HepG2 (cell line): ENCODE results near the gene CBLB. TPM values are rescaled to one million over a fixed set of nuclear protein-coding genes. Genes with fewer than 3 reads are reported as not detected.

ENCODE experiments used
- ATAC-seq: fragments of 200-7000 bp; cut with Tn5 transposase; 3 replicates; pipeline ENCODE4 v1.9.1; 2020; ENCODE audit warnings: mild to moderate bottlenecking, moderate library complexity
- BruUV-seq: library from RNA; stranded (reverse); fragments of 400-500 nt; replicated peaks from 2 replicates; lab custom pipeline; 2021; lab: Mats Ljungman, UMichigan
- CTCF ChIA-PET: fragments of 300-600 bp; formaldehyde crosslinking; extraction: SDS; loops from one replicate; lab custom pipeline; 2021; ENCODE audit warnings: low total read pairs, inconsistent platforms, low intra/inter-chr PET ratio; lab: Yijun Ruan, JAX
- POLR2A ChIA-PET: fragments of 350-600 bp; sonication (Branson Sonifier 250); formaldehyde crosslinking; loops from one replicate; lab custom pipeline; 2020; ENCODE audit warnings: antibody characterized with exemption, inconsistent platforms; lab: Yijun Ruan, JAX
- DNase-seq: peaks from one replicate; pipeline ENCODE4 v3.0.0-alpha.2; 2015; ENCODE audit warnings: low spot score
- FAIRE-seq: peaks from 3 replicates; lab custom pipeline; 2011; peaks lifted over from hg19 to GRCh38; lab: Jason Lieb, UNC
- H2AFZ ChIP-seq: one replicate; pipeline ENCODE4 v1.6.1; 2011; ENCODE audit warnings: low read length, inconsistent platforms
- H3K27ac ChIP-seq: fragments of 300-600 bp; 3 replicates; pipeline ENCODE4 v1.8.0; 2011; ENCODE audit warnings: mixed run types, mild to moderate bottlenecking, mixed read lengths, low read length, inconsistent platforms; ENCODE audit not compliant: insufficient read depth; ENCODE audit errors: extremely low read length
- H3K27me3 ChIP-seq, 2 experiments: fragments of 200-600 bp in 1 of 2; 2 replicates in 1 of 2; 3 replicates in 1 of 2; pipeline versions ENCODE4 v1.6.0 to v1.8.0; 2011; ENCODE audit warnings: low read length in 2 of 2, mild to moderate bottlenecking in 2 of 2, moderate library complexity in 2 of 2, inconsistent platforms in 1 of 2; ENCODE audit not compliant: insufficient read depth in 2 of 2, control insufficient read depth in 1 of 2
- H3K36me3 ChIP-seq, 2 experiments: fragments of 200-600 bp in 1 of 2; replicated peaks in 1 of 2; 2 replicates in 1 of 2; 3 replicates in 1 of 2; pipeline versions ENCODE4 v1.5.1 to v1.8.0; 2011; ENCODE audit warnings: low read length in 2 of 2, inconsistent platforms in 1 of 2; ENCODE audit not compliant: insufficient read depth in 2 of 2, control insufficient read depth in 1 of 2
- H3K4me1 ChIP-seq: 2 replicates; pipeline ENCODE4 v1.5.1; 2012; ENCODE audit warnings: low read length, inconsistent platforms; ENCODE audit not compliant: insufficient read depth
- H3K4me2 ChIP-seq: 2 replicates; pipeline ENCODE4 v1.6.0; 2011; ENCODE audit warnings: low read depth, low read length, inconsistent platforms
- H3K4me3 ChIP-seq, 3 experiments: fragments of 200-600 bp in 1 of 3; sonication (generic), shearing (Covaris generic) in 1 of 3; replicated peaks in 1 of 3; 2 replicates each; pipeline ENCODE4 v1.5.1; 2011 to 2016; ENCODE audit warnings: low read length in 3 of 3, inconsistent platforms in 2 of 3, low read depth in 2 of 3, mild to moderate bottlenecking in 2 of 3, control low read depth in 1 of 3, mixed read lengths in 1 of 3; ENCODE audit not compliant: insufficient read depth in 1 of 3
- H3K79me2 ChIP-seq: one replicate; pipeline ENCODE4 v1.6.1; 2011; ENCODE audit warnings: low read length, inconsistent platforms; ENCODE audit not compliant: insufficient read depth
- H3K9ac ChIP-seq: 2 replicates; pipeline ENCODE4 v1.6.0; 2011; ENCODE audit warnings: mild to moderate bottlenecking, low read depth, low read length, inconsistent platforms; ENCODE audit not compliant: insufficient read depth
- H3K9me3 ChIP-seq: 2 replicates; pipeline ENCODE4 v1.5.1; 2012; ENCODE audit warnings: mild to moderate bottlenecking, low read length
- H4K20me1 ChIP-seq: 2 replicates; pipeline ENCODE4 v1.6.0; 2011; ENCODE audit warnings: inconsistent platforms, mild to moderate bottlenecking, low read length, moderate library complexity; ENCODE audit not compliant: insufficient read depth
- BCL6 ChIP-seq: IDR thresholded peaks from 2 replicates; pipeline ENCODE4 v1.6.1; 2016; ENCODE audit warnings: missing genetic modification reagents, missing compliant biosample characterization
- EZH2 ChIP-seq: conservative IDR thresholded peaks from 2 replicates; pipeline ENCODE4 v1.6.1; 2012; ENCODE audit warnings: mild to moderate bottlenecking, low read depth, low read length, moderate library complexity
- JDP2 ChIP-seq: sonication (generic); formaldehyde crosslinking; IDR thresholded peaks from 2 replicates; pipeline ENCODE4 v1.8.1; 2022; ENCODE audit warnings: missing genetic modification reagents, borderline replicate concordance
- SMAD9 ChIP-seq: sonication (generic); formaldehyde crosslinking; IDR thresholded peaks from 2 replicates; pipeline ENCODE4 v1.5.1; 2020; ENCODE audit warnings: mild to moderate bottlenecking, missing genetic modification reagents
- ZFY ChIP-seq: sonication (generic); formaldehyde crosslinking; IDR thresholded peaks from 2 replicates; pipeline ENCODE4 v1.4.0; 2020; ENCODE audit warnings: missing genetic modification reagents
- ZNF136 ChIP-seq: sonication (generic); formaldehyde crosslinking; IDR thresholded peaks from 2 replicates; pipeline ENCODE4 v1.8.1; 2022; ENCODE audit warnings: low read depth, mild to moderate bottlenecking, moderate library complexity, missing genetic modification reagents
- ZNF407 ChIP-seq: sonication (generic); formaldehyde crosslinking; IDR thresholded peaks from one replicate; pipeline ENCODE4 v1.5.1; 2020; ENCODE audit warnings: mild to moderate bottlenecking, missing genetic modification reagents; ENCODE audit errors: not compliant biosample characterization
- ZNF446 ChIP-seq: sonication (generic); formaldehyde crosslinking; IDR thresholded peaks from 2 replicates; pipeline ENCODE4 v1.5.0; 2020; ENCODE audit warnings: mild to moderate bottlenecking, missing genetic modification reagents
- ZNF710 ChIP-seq: sonication (generic); formaldehyde crosslinking; IDR thresholded peaks from 2 replicates; pipeline ENCODE4 v1.5.0; 2020; ENCODE audit warnings: mild to moderate bottlenecking, missing genetic modification reagents, borderline replicate concordance
- ZSCAN25 ChIP-seq: sonication (generic); formaldehyde crosslinking; IDR thresholded peaks from 2 replicates; pipeline ENCODE4 v1.8.0; 2022; ENCODE audit warnings: mild to moderate bottlenecking, missing genetic modification reagents
- WGBS: methylation state at CpG from one replicate; pipeline ENCODE4 v1.1.6; 2017; ENCODE audit warnings: low lambda C conversion rate; 5-methylcytosine and 5-hydroxymethylcytosine counted together
- in situ Hi-C: cut with HindIII; loops from 2 replicates; pipeline ENCODE4 v1.10.0; 2017; ENCODE audit warnings: low pct_unique_long_range_greater_than_20kb; ENCODE audit not compliant: extremely low pct_ligation_motif_present
- intact Hi-C: fragments of 100-400 bp; cut with micrococcal nuclease; formaldehyde crosslinking; loops from one replicate; pipeline ENCODE4 v1.10.0; 2022; ENCODE audit not compliant: unreplicated experiment
- polyA plus RNA-seq, 8 experiments: library from polyadenylated mRNA; depleted of rRNA in 3 of 8; stranded (reverse) in 7 of 8; unstranded in 1 of 8; fragments of >200 nt; fragmentation: Illumina TruSeq in 4 of 8; extraction: Trizol in 4 of 8; gene quantifications; 2 replicates each; pipeline versions ENCODE4 v1.2.1 to v1.2.3, GENCODE V29; 2011 to 2016; ENCODE audit warnings: low read depth in 4 of 8, missing spikeins in 1 of 8, mixed read lengths in 1 of 8; ENCODE audit not compliant: insufficient read depth in 1 of 8
- total RNA-seq, 5 experiments: library from RNA; depleted of rRNA; stranded (reverse); fragments of >200 nt; fragmentation: Illumina TruSeq; extraction: Trizol; gene quantifications; 2 replicates each; pipeline ENCODE4 v1.2.3, GENCODE V29; 2016; ENCODE audit warnings: low read depth in 1 of 5

The CBLB gene
- total and polyA plus RNA-seq, 2 of the 13 experiments (the other 11 are each of a cell fraction or from before 2014, with no cell fraction given) = 9.8 to 16.4 TPM

DNA sequence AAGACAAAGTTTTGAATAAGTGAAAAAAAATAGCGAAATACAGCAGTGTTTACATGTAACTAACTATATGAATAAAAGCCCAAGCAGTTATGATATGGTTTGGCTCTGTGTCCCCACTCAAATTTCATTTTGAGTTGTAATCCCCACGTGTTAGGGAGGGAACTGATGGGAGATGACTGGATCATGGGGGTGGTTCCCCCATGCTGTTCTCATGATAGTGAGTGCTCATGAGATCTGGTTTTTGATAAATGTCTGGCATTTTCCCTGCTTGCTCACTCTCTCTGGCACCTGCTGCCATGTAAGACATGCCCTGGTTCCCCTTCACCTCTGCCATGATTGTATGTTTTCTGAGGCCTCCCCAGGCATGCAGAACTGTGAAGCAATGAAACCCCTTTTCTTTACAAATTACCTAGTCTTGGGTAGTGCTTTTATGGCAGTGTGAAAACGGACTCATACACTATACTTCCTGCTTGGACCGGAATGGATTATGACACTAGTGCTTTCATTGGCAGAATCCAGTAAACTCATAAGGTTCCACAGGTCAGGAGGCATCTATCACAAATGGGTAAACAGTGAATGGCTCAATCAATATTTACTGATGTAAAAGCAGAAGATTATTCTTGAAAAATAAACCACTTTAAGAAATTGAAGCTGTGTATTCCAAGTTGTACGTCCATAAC, 192.1 kb downstream of the CBLB start:
- ATAC-seq (no peak), DNase-seq (no peak)
- BruUV-seq = no TSS peak
- H3K36me3 ChIP-seq = peaks cover 1 to 6% of the 10 kb centered on the region in 2 experiments; a peak in 3 of 5 replicates
- POLR2A ChIA-PET = no interaction called here
- no peak overlapping the region for H3K9ac ChIP-seq
- H2AFZ ChIP-seq = no peak overlapping the region
- intact Hi-C loops = no loop called here
- H4K20me1 ChIP-seq = no peaks in the 10 kb centered on the region
- 90% methylated on average over 5 of the region's 5 CpGs for WGBS
- TF ChIP-seq ZNF136 (CRISPR knock-in tag) (no peak), SMAD9 (CRISPR knock-in tag) (no peak), BCL6 (CRISPR knock-in tag) (no peak), ZNF407 (CRISPR knock-in tag) (no peak), JDP2 (CRISPR knock-in tag) (no peak), ZNF710 (no peak), ZNF446 (CRISPR knock-in tag) (no peak), EZH2 (no peak), ZFY (CRISPR knock-in tag) (no peak), ZSCAN25 (CRISPR knock-in tag) (no peak)
- TF ChIP-seq, all 625 proteins: peak for 0
- Histone ChIP-seq H3K4me3 (no peak overlapping the region), H3K9me3 (no peaks in the 10 kb centered on the region), H3K79me2 (no peaks in the 10 kb centered on the region), H3K4me2 (no peak overlapping the region), H3K27me3 (no peaks in the 10 kb centered on the region), H3K4me1 (no peaks in the 10 kb centered on the region), H3K27ac (no peak overlapping the region)
- in situ Hi-C loops = no loop called here
- CTCF ChIA-PET = no interaction called here
- FAIRE-seq = no peak
